Natural killer cell (primary cell): ENCODE data around the gene SLC25A21. TPM values are rescaled to one million over a fixed set of nuclear protein-coding genes. Genes with fewer than 3 reads are reported as not detected.

Experiments used
- ATAC-seq, 3 donors: fragments of 150-1000 bp in 2 of 3; fragments of 200-7000 bp in 1 of 3; cut with Tn5 transposase; 1 replicate in 1 of 3; 2 replicates in 2 of 3; pipeline ENCODE4 v1.10.0; 2021; ENCODE audit warnings: mild to moderate bottlenecking in 2 of 3, moderate library complexity in 2 of 3
- DNase-seq, 2 donors: peaks; one replicate each; pipeline versions ENCODE4 v3.0.0 to v3.0.0-alpha.2; 2013 to 2021; ENCODE audit warnings: mixed read lengths in 1 of 2
- H3K27ac ChIP-seq: one replicate; pipeline ENCODE4 v1.5.1; 2013; ENCODE audit warnings: mild to moderate bottlenecking, low read length
- H3K27me3 ChIP-seq: one replicate; pipeline ENCODE4 v1.6.1; 2013; ENCODE audit warnings: low read length; ENCODE audit not compliant: control insufficient read depth, insufficient read depth
- H3K36me3 ChIP-seq: one replicate; pipeline ENCODE4 v1.6.1; 2013; ENCODE audit warnings: low read length; ENCODE audit not compliant: control insufficient read depth, insufficient read depth
- H3K4me1 ChIP-seq: one replicate; pipeline ENCODE4 v1.6.1; 2013; ENCODE audit warnings: low read length; ENCODE audit not compliant: control insufficient read depth, insufficient read depth
- H3K4me3 ChIP-seq: one replicate; pipeline ENCODE4 v1.5.1; 2013; ENCODE audit warnings: low read length
- H3K9me3 ChIP-seq: one replicate; pipeline ENCODE4 v1.6.1; 2013; ENCODE audit warnings: low read length; ENCODE audit not compliant: control insufficient read depth, insufficient read depth
- H3K27ac Mint-ChIP-seq, 2 donors: one replicate each; pipeline ENCODE4 v1.8.0; 2022; ENCODE audit warnings: mild to moderate bottlenecking in 2 of 2, mixed read lengths in 2 of 2, moderate library complexity in 1 of 2
- H3K27me3 Mint-ChIP-seq, 2 donors: one replicate each; pipeline ENCODE4 v1.8.0; 2022; ENCODE audit warnings: low read depth in 2 of 2, mixed read lengths in 2 of 2
- H3K36me3 Mint-ChIP-seq: one replicate; pipeline ENCODE4 v1.8.0; 2022; ENCODE audit warnings: mixed read lengths
- H3K4me1 Mint-ChIP-seq, 2 donors: one replicate each; pipeline ENCODE4 v1.8.0; 2022; ENCODE audit warnings: mixed read lengths in 2 of 2
- H3K4me3 Mint-ChIP-seq: one replicate; pipeline ENCODE4 v1.8.0; 2022; ENCODE audit warnings: mild to moderate bottlenecking, moderate library complexity, mixed read lengths
- H3K9me3 Mint-ChIP-seq, 2 donors: one replicate each; pipeline ENCODE4 v1.8.0; 2022; ENCODE audit warnings: mixed read lengths in 2 of 2
- WGBS: methylation state at CpG from one replicate; pipeline ENCODE4 v1.1.7; 2013; ENCODE audit warnings: missing lambda C conversion rate; ENCODE audit not compliant: insufficient coverage; 5-methylcytosine and 5-hydroxymethylcytosine counted together
- intact Hi-C: fragments of 100-400 bp; cut with micrococcal nuclease; formaldehyde crosslinking; loops from one replicate; pipeline ENCODE4 v1.14.2; 2022
- total RNA-seq, 4 donors: library from RNA; stranded (reverse); fragments of 120-200 nt in 1 of 4; gene quantifications; one replicate each; pipeline versions ENCODE4 v1.2.3 to v1.2.4, GENCODE V29; 2013 to 2022
- TF ChIP-seq, protein P1 (sequence below): fragments of 200-600 bp; IDR thresholded peaks from one replicate; pipeline ENCODE4 v1.8.0; 2022; ENCODE audit warnings: antibody characterized with exemption

The SLC25A21 gene
- total RNA-seq, 3 donors from 2014 or later (not counting 1 experiment from before 2014, with no cell fraction given), result not detected

- intact Hi-C loops, result no loop called here
- H3K4me1 ChIP-seq, result no peaks in the 10 kb centered on the region
- no peaks in the 10 kb centered on the region for H3K36me3 ChIP-seq
- Mint-ChIP-seq H3K4me1 (no peaks in the 10 kb centered on the region), H3K27ac (no peak overlapping the region), H3K36me3 (no peaks in the 10 kb centered on the region), H3K27me3 (peaks cover 0 to 15% of the 10 kb centered on the region in 2 donors), H3K9me3 (peaks cover 4 to 7% of the 10 kb centered on the region in 2 donors), H3K4me3 (peak overlapping the region; percentile 52)
- DNase-seq, result no peak
- no peak for ATAC-seq
- WGBS, result 20% methylated on average over 10 of the region's 11 CpGs
- peaks cover 2% of the 10 kb centered on the region for H3K27me3 ChIP-seq
- TF ChIP-seq, protein P1, sequence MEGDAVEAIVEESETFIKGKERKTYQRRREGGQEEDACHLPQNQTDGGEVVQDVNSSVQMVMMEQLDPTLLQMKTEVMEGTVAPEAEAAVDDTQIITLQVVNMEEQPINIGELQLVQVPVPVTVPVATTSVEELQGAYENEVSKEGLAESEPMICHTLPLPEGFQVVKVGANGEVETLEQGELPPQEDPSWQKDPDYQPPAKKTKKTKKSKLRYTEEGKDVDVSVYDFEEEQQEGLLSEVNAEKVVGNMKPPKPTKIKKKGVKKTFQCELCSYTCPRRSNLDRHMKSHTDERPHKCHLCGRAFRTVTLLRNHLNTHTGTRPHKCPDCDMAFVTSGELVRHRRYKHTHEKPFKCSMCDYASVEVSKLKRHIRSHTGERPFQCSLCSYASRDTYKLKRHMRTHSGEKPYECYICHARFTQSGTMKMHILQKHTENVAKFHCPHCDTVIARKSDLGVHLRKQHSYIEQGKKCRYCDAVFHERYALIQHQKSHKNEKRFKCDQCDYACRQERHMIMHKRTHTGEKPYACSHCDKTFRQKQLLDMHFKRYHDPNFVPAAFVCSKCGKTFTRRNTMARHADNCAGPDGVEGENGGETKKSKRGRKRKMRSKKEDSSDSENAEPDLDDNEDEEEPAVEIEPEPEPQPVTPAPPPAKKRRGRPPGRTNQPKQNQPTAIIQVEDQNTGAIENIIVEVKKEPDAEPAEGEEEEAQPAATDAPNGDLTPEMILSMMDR, result no peak
- no peaks in the 10 kb centered on the region for H3K9me3 ChIP-seq
- H3K4me3 ChIP-seq, result no peak overlapping the region
- no peak overlapping the region for H3K27ac ChIP-seq
Measured at GRCh38 chr14:37198273-37198598, 25.8 kb upstream of the SLC25A21 start.

- Histone ChIP-seq H3K4me1 (no peaks in the 10 kb centered on the region), H3K36me3 (no peaks in the 10 kb centered on the region), H3K4me3 (no peak within 1 kb of the TSS), H3K9me3 (no peaks in the 10 kb centered on the region), H3K27ac (no peak within 1 kb of the TSS), H3K27me3 (peaks cover 2% of the 10 kb centered on the region)
- no peak for DNase-seq
- peak within 1 kb of the TSS; percentile 52 for H3K4me3 Mint-ChIP-seq
- H3K27ac Mint-ChIP-seq, result no peak within 1 kb of the TSS
- no peaks in the 10 kb centered on the region for H3K36me3 Mint-ChIP-seq
- intact Hi-C loops, result no loop called here
- 7% methylated on average over 70 of the region's 70 CpGs for WGBS
- H3K9me3 Mint-ChIP-seq, result peaks cover 4 to 7% of the 10 kb centered on the region in 2 donors
- H3K27me3 Mint-ChIP-seq, result peaks cover 0 to 15% of the 10 kb centered on the region in 2 donors
- TF ChIP-seq, protein P1, result no peak
- no peaks in the 10 kb centered on the region for H3K4me1 Mint-ChIP-seq
- ATAC-seq, result no peak
Measured at GRCh38 chr14:37197421-37198272, 25.2 kb upstream of the SLC25A21 start, which contains the start of gene MIPOL1. MIPOL1 (plus strand) TSS chr14:37197937; CDS start chr14:37247889, 49,952 bp downstream.

GRCh38 chr14:37196604-37197420 is 24.4 kb upstream of the SLC25A21 start:
- 96% methylated on average over 16 of the region's 17 CpGs for WGBS
- TF ChIP-seq, protein P1, result no peak
- DNase-seq (no peak), ATAC-seq (no peak)
- no peaks in the 10 kb centered on the region for H3K4me1 ChIP-seq
- H3K27ac ChIP-seq, result no peak overlapping the region
- H3K27ac Mint-ChIP-seq, result no peak overlapping the region
- peaks cover 7 to 8% of the 10 kb centered on the region in 2 donors for H3K9me3 Mint-ChIP-seq
- H3K36me3 ChIP-seq, result no peaks in the 10 kb centered on the region
- H3K36me3 Mint-ChIP-seq, result no peaks in the 10 kb centered on the region
- H3K27me3 ChIP-seq, result peaks cover 2% of the 10 kb centered on the region
- no peaks in the 10 kb centered on the region for H3K4me1 Mint-ChIP-seq
- H3K27me3 Mint-ChIP-seq, result peaks cover 0 to 15% of the 10 kb centered on the region in 2 donors
- intact Hi-C loops, result no loop called here
- no peaks in the 10 kb centered on the region for H3K9me3 ChIP-seq
- no peak overlapping the region for H3K4me3 ChIP-seq
- H3K4me3 Mint-ChIP-seq, result peak overlapping the region; percentile 41
